Left lung (tissue), 10 donors: ENCODE measurements around the gene EML1. TPM values are rescaled to one million over a fixed set of nuclear protein-coding genes. Genes with fewer than 3 reads are reported as not detected.

Experiments
- ATAC-seq: fragments of 200-7000 bp; cut with Tn5 transposase; one replicate; pipeline ENCODE4 v1.9.1; 2020; ENCODE audit warnings: moderate library complexity
- DNase-seq, 4 donors: peaks; one replicate each; pipeline ENCODE4 v3.0.0-alpha.2; 2013 to 2020
- H3K27ac ChIP-seq, 2 donors: fragments of 200-600 bp; sonication (generic) in 1 of 2; one replicate each; pipeline versions ENCODE4 v1.5.0 to v1.8.0; 2020 to 2021
- H3K27me3 ChIP-seq, 2 donors: fragments of 200-600 bp; sonication (generic) in 1 of 2; one replicate each; pipeline versions ENCODE4 v1.5.0 to v1.8.0; 2020 to 2021
- H3K36me3 ChIP-seq, 2 donors: fragments of 200-600 bp; sonication (generic) in 1 of 2; one replicate each; pipeline versions ENCODE4 v1.5.0 to v1.8.0; 2020 to 2021
- H3K4me1 ChIP-seq, 2 donors: fragments of 200-600 bp; one replicate each; pipeline ENCODE4 v1.8.0; 2021
- H3K4me3 ChIP-seq, 2 donors: fragments of 200-600 bp; sonication (generic) in 1 of 2; one replicate each; pipeline versions ENCODE4 v1.5.0 to v1.8.0; 2020 to 2021; ENCODE audit warnings: mild to moderate bottlenecking in 1 of 2
- H3K9me3 ChIP-seq, 2 donors: fragments of 200-600 bp; sonication (generic) in 1 of 2; one replicate each; pipeline versions ENCODE4 v1.5.0 to v1.8.0; 2020 to 2021
- CTCF ChIP-seq, 2 donors: fragments of 200-600 bp; sonication (generic) in 1 of 2; IDR thresholded peaks; one replicate each; pipeline versions ENCODE4 v1.5.0 to v1.8.0; 2021; ENCODE audit warnings: antibody characterized with exemption in 2 of 2
- intact Hi-C, 2 donors: fragments of 100-400 bp; cut with DNase I; formaldehyde crosslinking; loops; one replicate each; pipeline versions ENCODE4 v1.11.2 to v1.14.2; 2022
- polyA plus RNA-seq, 6 donors: library from polyadenylated mRNA; unstranded; fragments of 120-200 nt; gene quantifications; one replicate each; pipeline ENCODE4 v1.2.1, GENCODE V29; 2013; ENCODE audit not compliant: insufficient read length in 6 of 6
- total RNA-seq, 2 donors: library from RNA; stranded (reverse); fragmentation: NEBNext Ultra II Directional; extraction: Animal tissue kit (Norgen Biotek cat#: 25700); gene quantifications; one replicate each; pipeline ENCODE4 v1.2.1, GENCODE V29; 2021
- donor health status: DM: no; HTN: yes; CAD: no.
- donor health status: DM: no; HTN: no; CAD: no.

EML1 gene
- total and polyA plus RNA-seq, 8 donors = 24.6 to 48.6 (median 42.2) TPM

- Histone ChIP-seq H3K9me3 (peaks cover 0 to 8% of the 10 kb centered on the region in 2 donors), H3K27me3 (no peaks in the 10 kb centered on the region), H3K4me3 (no peak overlapping the region), H3K36me3 (peaks cover 0 to 19% of the 10 kb centered on the region in 2 donors), H3K4me1 (no peaks in the 10 kb centered on the region), H3K27ac (no peak overlapping the region)
- peak; percentile 24 for ATAC-seq
- peak; percentile 41 to 50 for TF ChIP-seq CTCF (IDR thresholded peaks at IDR 0.05)
- intact Hi-C loops = no loop called here
- peak in 1 of 4 donors; percentile 8 for DNase-seq
These were observed 106.5 kb downstream of the EML1 start for GRCh38 chr14:99899578-99900178.

- H3K9me3 ChIP-seq = peaks cover 0 to 8% of the 10 kb centered on the region in 2 donors
- no peaks in the 10 kb centered on the region for H3K27me3 ChIP-seq
- ATAC-seq (no peak), DNase-seq (no peak)
- intact Hi-C loops = no loop called here
- peaks cover 0 to 30% of the 10 kb centered on the region in 2 donors for H3K36me3 ChIP-seq
- no peak overlapping the region for H3K4me3 ChIP-seq
- H3K27ac ChIP-seq = no peak overlapping the region
- H3K4me1 ChIP-seq = no peaks in the 10 kb centered on the region
- no peak for TF ChIP-seq CTCF (IDR thresholded peaks at IDR 0.05)
These were observed 109.7 kb downstream of the EML1 start for GRCh38 chr14:99902925-99903324.

- ATAC-seq (no peak), DNase-seq (no peak)
- no peaks in the 10 kb centered on the region for H3K4me1 ChIP-seq
- no peak for TF ChIP-seq CTCF (IDR thresholded peaks at IDR 0.05)
- no peaks in the 10 kb centered on the region for H3K27me3 ChIP-seq
- no peak overlapping the region for H3K27ac ChIP-seq
- intact Hi-C loops = no loop called here
- H3K9me3 ChIP-seq = peaks cover 0 to 8% of the 10 kb centered on the region in 2 donors
- H3K36me3 ChIP-seq = peaks cover 0 to 33% of the 10 kb centered on the region in 2 donors
- no peak overlapping the region for H3K4me3 ChIP-seq
These were observed 111.3 kb downstream of the EML1 start for GRCh38 chr14:99904506-99904905.

- peaks cover 0 to 37% of the 10 kb centered on the region in 2 donors for H3K36me3 ChIP-seq
- DNase-seq = no peak
- H3K27me3 ChIP-seq = no peaks in the 10 kb centered on the region
- H3K9me3 ChIP-seq = peaks cover 0 to 8% of the 10 kb centered on the region in 2 donors
- H3K4me1 ChIP-seq = no peaks in the 10 kb centered on the region
- no peak overlapping the region for H3K27ac ChIP-seq
- no peak for ATAC-seq
- intact Hi-C loops = no loop called here
- no peak for TF ChIP-seq CTCF (IDR thresholded peaks at IDR 0.05)
- no peak overlapping the region for H3K4me3 ChIP-seq
These were observed 111.9 kb downstream of the EML1 start for GRCh38 chr14:99905121-99905520.

GRCh38 chr14:99907761-99908652 lies 114.8 kb downstream of the EML1 start:
- H3K27ac ChIP-seq = no peak overlapping the region
- TF ChIP-seq CTCF (IDR thresholded peaks at IDR 0.05) = no peak
- H3K27me3 ChIP-seq = no peaks in the 10 kb centered on the region
- no peak overlapping the region for H3K4me3 ChIP-seq
- DNase-seq (no peak), ATAC-seq (no peak)
- intact Hi-C loops = no loop called here
- peaks cover 0 to 32% of the 10 kb centered on the region in 2 donors for H3K36me3 ChIP-seq
- no peaks in the 10 kb centered on the region for H3K4me1 ChIP-seq
- peaks cover 0 to 5% of the 10 kb centered on the region in 2 donors for H3K9me3 ChIP-seq
